ENCODE results near the gene ARHGEF40.

ARHGEF40 gene

DNA sequence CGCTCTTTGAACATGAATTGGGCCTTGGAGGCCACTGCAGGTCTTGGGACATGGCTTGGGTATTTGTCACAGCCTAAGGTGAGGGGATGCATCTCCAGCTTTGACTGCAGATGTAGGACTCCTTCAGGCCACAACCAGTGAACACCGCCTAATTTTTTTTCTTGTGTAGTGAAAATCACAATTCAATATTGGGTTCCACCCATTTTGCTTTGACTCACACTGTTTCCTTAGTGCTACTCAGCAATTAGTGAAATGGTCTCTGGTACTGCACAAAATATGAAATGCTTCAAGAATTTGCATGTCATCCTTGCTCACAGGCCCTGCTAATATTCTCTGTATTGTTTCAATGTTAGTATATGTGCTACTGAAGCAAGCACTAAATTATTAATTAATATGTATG, 43.3 kb downstream of the ARHGEF40 start:
- Mint-ChIP-seq H3K4me3 (no peak overlapping the region), H3K27me3 (peaks cover 4% of the 10 kb centered on the region), H3K4me1 (ENCODE audit: low read depth) (peaks cover 15% of the 10 kb centered on the region), H3K36me3 (ENCODE audit: low read depth) (no peaks in the 10 kb centered on the region), H3K27ac (no peak overlapping the region), H3K9me3 (no peaks in the 10 kb centered on the region)
- no peak for DNase-seq

DNA sequence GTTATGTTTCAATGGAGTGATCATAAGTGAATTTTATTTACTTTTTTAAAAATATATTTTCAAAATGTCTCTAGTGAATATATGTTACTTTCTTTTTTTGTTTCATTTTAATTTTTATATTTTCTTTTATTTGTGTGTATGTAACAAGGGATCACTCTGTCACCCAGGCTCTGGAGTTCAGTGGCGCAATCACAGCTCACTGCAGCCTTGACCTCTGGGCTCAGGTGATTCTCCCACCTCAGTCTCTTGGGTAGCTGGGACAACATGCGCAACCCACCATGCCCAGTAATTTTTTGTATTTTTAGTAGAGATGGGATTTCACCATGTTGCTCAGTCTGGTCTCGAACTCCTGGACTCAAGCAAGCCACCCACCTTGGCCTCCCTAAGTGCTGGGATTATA, 48.8 kb downstream of the ARHGEF40 start:
- Mint-ChIP-seq H3K4me1 (ENCODE audit: low read depth) (peaks cover 4% of the 10 kb centered on the region), H3K27me3 (peaks cover 31% of the 10 kb centered on the region), H3K9me3 (no peaks in the 10 kb centered on the region), H3K4me3 (no peak overlapping the region), H3K27ac (no peak overlapping the region), H3K36me3 (ENCODE audit: low read depth) (no peaks in the 10 kb centered on the region)
- DNase-seq, result no peak

DNA sequence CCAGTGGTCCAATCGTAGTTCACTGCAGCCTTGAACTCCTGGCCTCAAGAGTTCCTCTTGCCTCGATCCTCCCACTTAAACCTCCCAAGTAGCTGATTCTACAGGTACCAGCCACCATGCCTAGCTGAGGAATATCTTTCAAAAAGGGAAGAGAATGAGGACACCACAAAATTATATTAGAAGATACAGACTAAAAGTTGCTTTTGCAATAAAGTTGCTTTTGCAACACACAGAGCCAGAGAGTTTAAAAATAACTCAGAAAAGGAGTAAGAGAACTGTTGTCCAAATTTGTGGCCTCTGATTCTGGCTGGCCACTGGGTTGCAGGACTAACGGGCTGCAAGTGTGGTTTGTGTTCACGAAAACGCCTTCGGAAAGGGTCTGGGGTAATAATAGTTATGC, 50.6 kb downstream of the ARHGEF40 start:
- H3K4me1 Mint-ChIP-seq (ENCODE audit: low read depth), result peaks cover 4% of the 10 kb centered on the region
- peaks cover 2% of the 10 kb centered on the region for H3K9me3 Mint-ChIP-seq
- peaks cover 34% of the 10 kb centered on the region for H3K27me3 Mint-ChIP-seq
- DNase-seq, result no peak
- H3K4me3 Mint-ChIP-seq, result no peak overlapping the region
- H3K36me3 Mint-ChIP-seq (ENCODE audit: low read depth), result no peaks in the 10 kb centered on the region
- no peak overlapping the region for H3K27ac Mint-ChIP-seq

- Mint-ChIP-seq H3K27ac (no peak overlapping the region), H3K4me3 (no peak overlapping the region), H3K4me1 (ENCODE audit: low read depth) (peaks cover 4% of the 10 kb centered on the region), H3K27me3 (peaks cover 38% of the 10 kb centered on the region), H3K9me3 (peaks cover 2% of the 10 kb centered on the region), H3K36me3 (ENCODE audit: low read depth) (no peaks in the 10 kb centered on the region)
- DNase-seq, result no peak
Observed at GRCh38 chr14:21121122-21121521, 51.0 kb downstream of the ARHGEF40 start.

GRCh38 chr14:21123429-21123828, 53.3 kb downstream of the ARHGEF40 start:
- peaks cover 4% of the 10 kb centered on the region for H3K4me1 Mint-ChIP-seq (ENCODE audit: low read depth)
- DNase-seq, result no peak
- peaks cover 43% of the 10 kb centered on the region for H3K27me3 Mint-ChIP-seq
- H3K36me3 Mint-ChIP-seq (ENCODE audit: low read depth), result no peaks in the 10 kb centered on the region
- no peak overlapping the region for H3K4me3 Mint-ChIP-seq
- H3K27ac Mint-ChIP-seq, result no peak overlapping the region
- peaks cover 2% of the 10 kb centered on the region for H3K9me3 Mint-ChIP-seq

DNA sequence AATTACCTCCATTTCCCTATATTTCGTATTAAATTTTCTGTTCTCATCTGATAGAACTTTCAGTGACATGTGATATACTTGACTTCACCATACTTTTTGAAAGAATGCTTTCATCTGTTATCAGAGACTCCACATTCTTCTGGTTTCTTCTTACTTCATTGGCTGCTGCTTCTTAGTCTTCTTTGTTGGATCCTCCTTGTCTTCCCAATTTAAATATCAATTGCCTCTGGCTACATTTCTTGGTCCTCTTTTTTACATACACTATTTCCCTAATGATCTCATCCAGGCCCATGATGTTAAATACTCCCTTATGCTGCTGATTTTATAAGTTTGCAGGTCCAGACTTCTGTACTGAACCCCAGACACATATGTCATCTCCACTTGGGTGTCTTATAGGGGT, 63.8 kb downstream of the ARHGEF40 start:
- Mint-ChIP-seq H3K4me3 (no peak overlapping the region), H3K9me3 (no peaks in the 10 kb centered on the region), H3K27ac (no peak overlapping the region), H3K4me1 (ENCODE audit: low read depth) (no peaks in the 10 kb centered on the region), H3K27me3 (no peaks in the 10 kb centered on the region), H3K36me3 (ENCODE audit: low read depth) (no peaks in the 10 kb centered on the region)
- DNase-seq, result no peak

DNA sequence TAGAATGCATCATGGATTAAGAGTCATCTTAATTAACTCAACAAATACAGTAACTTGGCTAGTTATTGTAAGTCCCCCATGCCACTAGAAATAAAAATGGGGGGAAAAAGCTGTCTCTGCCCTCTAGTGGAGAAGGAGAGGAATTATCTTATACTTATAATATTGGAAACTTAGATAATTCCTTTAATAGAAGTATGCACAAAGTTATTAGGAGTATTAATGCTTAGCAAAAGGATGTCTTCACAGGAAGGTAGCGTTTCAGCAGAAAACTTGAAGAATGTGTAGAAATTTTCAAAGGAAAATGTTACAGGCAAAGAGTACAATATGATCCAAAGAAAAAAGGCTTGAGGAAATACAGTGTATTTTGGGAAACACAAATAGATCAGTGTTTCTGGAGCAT, 65.9 kb downstream of the ARHGEF40 start:
- Mint-ChIP-seq H3K27ac (no peak overlapping the region), H3K36me3 (ENCODE audit: low read depth) (no peaks in the 10 kb centered on the region), H3K27me3 (no peaks in the 10 kb centered on the region), H3K4me3 (no peak overlapping the region), H3K9me3 (no peaks in the 10 kb centered on the region), H3K4me1 (ENCODE audit: low read depth) (no peaks in the 10 kb centered on the region)
- DNase-seq, result no peak
